Tongue (tissue), 2 donors: ENCODE data around the gene ROBO1. TPM values are rescaled to one million over a fixed set of nuclear protein-coding genes. Genes with fewer than 3 reads are reported as not detected.
"Not testable (repeated sequence)": the region's sequence is repeated elsewhere in the genome, so short reads cannot be mapped to it uniquely, and the experiment has no call there.

Experiments used
- DNase-seq: peaks from one replicate; pipeline ENCODE4 v3.0.0-alpha.2; 2015
- total RNA-seq: library from RNA; depleted of rRNA; stranded (reverse); fragments of >200 nt; gene quantifications from one replicate; pipeline ENCODE4 v1.2.3, GENCODE V29; 2014

Gene ROBO1
- total RNA-seq, 1 donor from 2014 or later: 79.3 TPM

DNA sequence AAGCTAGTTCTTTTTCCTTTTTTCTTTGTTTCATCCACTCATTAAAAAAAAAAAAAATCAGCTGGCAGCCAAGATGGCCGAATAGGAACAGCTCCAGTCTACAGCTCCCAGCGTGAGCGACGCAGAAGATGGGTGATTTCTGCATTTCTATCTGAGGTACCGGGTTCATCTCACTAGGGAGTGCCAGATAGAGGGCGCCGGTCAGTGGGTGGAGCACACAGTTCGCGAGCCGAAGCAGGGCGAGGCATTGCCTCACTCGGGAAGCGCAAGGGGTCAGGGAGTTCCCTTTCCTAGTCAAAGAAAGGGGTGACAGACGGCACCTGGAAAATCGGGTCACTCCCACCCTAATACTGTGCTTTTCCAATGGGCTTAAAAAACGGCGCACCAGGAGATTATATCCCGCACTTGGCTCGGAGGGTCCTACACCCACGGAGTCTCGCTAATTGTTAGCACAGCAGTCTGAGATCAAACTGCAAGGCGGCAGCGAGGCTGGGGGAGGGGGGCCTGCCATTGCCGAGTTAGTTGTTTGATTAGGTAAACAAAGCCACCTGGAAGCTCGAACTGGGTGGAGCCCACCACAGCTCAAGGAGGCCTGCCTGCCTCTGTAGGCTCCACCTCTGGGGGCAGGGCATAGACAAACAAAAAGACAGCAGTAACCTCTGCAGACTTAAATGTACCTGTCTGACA, 1092.5 kb downstream of the ROBO1 start:
- DNase-seq: not testable (repeated sequence)

DNA sequence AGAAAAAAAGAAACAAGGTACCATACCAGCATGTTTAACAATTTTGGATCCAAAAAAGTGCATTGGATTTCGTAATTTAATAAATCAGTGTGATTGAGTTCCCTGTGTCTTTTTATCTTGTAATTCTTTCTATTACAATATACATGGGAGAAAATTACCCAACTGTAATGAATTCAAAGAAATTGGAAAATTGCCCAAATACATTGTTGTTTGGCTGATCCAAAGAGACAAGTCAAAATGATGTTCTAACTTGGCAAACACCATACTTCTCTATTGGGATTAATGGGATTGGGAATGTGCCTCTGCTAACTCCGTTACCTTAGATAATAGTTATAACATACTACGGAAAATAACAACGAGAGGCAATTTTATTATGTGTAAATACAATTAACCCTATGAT, 1097.1 kb downstream of the ROBO1 start:
- no peak for DNase-seq

DNA sequence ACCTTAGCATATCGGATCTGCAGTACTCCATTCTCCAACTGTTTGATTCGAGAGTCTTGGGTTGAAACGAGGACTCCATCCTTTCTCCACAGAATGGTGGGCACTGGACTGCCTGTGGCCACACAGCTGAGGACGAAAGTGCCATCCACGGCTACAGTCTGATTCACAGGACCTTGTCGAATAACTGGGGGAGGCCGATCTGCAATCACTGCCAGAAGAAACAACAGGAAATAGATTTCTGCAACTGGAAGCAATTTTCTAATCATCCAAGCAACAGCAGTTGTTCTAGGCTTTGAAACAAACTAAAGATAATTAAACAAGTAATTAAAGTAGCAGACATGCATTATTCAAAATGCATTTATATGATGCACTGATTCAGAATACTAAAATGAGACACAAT, 1097.7 kb downstream of the ROBO1 start:
- no peak for DNase-seq

DNA sequence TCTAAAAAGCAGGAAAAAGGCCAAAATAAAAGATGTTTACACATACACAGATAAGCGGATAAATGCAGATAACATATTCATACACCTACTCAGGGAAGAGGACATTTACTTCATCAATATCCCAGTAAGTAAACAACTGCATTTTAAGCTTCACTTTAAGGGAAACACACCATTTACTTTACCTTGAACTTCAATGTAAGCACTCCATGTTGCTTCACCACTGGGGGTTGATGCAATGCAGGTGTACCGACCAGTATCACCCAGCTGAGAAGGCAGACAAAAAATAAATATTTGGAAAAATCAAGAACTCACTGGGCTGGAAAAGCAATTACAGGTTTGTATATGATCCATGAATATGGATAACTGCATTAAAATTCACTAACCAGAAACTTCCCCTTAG, 1099.5 kb downstream of the ROBO1 start:
- DNase-seq: no peak

DNA sequence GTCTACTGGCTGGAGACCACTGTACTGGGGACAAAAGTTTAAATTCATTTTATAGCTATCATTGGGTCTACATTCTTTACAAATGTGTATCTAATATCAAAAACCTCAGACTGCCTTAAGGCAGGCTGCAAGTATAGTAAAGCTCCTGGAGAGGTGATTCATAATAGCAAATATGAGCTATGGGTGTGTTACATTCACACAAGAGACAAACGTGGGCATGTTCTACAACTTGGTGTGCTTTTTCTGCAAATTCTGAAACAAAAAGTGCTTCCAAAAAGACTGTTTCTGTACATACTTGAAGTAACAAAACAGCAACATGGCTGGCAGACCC, 1101.4 kb downstream of the ROBO1 start:
- DNase-seq: no peak

DNA sequence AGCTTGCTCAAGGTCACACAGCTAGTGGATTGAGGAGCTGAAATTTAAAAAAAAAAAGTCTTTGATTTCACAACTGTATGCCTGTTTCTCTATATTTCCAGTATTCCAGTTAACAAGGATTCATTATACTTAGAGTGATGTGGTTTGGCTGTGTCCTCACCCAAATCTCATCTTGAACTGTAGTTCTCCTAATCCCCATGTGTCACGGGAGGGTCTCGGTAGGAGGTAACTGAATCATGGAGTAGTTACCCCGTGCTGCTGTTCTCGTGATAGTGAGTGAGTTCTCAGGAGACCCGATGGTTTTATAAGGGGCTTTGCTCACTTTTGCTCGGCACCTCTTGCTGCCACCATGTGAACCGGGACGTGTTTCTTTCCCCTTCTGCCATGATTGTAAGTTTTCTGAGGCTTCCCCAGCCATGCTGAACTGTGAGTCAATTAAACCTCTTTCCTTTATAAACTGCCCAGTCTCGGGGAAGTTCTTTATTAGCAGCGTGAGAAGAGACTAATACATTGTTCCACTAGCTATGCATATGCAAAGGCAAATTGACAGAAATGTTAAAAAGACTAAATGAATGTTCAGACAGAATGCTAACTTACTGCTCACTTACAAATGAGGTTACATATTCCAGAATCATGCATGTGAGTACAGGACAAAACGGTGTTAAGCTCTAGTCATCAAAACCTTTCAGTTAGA, 1101.9 kb downstream of the ROBO1 start:
- DNase-seq: no peak

DNA sequence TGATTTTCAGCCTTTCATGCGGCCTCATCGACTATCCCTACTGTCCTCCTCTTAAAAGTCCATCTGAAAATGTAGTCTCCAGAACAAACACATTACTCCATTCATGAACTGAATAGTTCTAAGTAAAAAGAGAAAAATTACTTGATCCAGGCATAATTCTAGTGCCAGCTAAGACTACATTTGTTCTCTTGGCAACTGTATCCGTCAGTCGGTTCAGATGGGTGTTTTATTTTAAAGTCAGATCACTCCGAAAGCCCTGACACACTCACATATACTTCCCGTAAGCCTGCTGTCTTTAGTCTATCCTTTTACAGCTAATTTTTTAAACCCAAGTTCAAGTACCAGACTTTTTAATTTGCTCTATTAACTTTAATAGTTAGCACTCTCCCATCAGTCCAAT, 1102.7 kb downstream of the ROBO1 start:
- no peak for DNase-seq

DNA sequence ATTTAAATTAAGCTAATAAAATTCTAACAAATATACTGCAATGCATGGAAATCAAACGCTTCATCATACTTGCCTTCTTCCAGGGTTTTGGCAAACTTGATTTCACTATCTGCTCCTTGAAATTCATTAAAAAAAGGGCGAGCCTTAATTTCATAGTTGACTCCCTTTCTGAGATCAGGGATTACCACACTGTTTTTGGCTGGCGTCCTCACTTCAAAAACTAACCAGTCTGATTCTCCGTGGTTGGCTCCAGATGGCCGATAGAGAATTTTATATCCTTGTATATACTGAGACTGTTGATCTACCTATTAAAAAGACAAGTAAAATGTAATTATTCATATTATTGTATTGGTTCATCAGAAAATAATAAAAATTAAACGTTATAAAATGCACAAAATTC, 1106.8 kb downstream of the ROBO1 start:
- peak; percentile 64 for DNase-seq

DNA sequence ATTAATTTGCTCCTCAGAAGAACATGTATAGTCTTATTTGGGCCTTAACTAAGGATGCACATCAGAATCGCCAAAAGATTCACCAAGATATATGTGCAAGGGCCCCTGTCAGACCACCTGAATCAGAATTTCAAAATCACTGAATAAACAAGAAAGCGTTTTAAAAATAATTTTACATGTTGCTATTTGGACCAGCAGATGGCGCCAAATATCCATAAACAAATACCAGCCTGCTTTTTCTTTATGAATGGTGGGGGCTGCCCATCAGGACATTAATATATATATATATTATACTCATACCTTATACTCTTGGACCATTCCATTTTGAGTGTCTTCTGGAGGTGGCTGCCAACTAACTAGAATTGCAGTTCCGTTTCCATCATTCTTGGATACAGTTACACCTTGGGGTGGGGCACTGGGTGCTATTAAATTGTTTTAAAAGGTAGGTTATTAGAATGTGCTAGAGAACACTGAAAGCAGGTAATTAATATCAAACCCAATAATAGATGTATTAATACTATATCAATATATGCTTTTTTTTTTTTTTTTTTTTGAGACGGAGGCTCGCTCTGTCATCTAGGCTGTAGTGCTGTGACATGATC, 1108.3 kb downstream of the ROBO1 start:
- DNase-seq: peak; percentile 78

DNA sequence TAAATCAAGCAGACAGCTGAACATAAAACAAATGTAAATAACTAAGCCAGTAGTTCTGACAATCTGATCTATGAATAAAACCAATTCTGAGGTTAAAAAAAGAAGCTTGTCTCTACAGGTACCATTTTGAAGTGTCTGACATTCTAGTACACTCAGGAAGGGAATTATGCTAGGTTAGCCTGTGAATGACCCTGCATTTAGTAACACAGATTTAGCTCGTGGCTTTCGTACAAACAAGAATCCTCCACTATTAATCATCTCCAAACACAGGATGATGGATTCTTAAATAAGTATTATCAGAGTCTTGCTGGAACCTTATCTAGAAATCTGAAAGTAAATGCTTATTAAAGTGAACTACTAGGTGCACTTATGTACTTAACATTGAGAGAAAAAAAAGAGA, 1120.1 kb downstream of the ROBO1 start:
- DNase-seq: no peak

DNA sequence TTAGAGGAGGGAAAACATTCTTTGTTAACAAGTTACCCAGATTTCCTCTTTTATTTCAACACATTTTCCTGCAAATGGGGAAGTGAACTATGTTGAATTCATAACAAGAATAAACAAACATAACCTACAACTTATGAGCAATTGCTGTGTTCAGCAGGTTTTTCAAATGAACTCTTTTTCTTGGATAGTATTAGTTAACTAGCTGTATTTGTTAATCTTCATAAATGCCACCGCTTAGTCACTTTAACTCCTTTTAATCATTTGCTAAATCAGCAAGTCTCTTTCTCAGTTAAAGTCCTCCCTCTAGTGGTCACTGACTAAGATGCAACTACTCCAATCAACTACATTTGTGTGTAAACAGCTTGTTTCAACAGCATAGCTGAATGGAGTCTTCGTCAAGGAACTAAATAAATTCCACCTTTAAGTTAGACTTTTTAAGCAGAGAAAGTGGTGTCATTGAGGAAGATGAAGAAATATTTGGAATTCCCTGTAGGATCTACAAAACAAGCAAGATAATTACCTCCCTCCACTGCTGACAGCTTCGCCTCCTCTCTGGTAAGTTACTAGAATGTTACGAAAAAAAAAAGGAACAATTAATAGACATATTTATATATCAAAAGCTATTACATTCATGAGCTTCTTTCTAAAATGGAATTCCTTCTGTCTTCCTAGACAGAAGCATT, 1122.0 kb downstream of the ROBO1 start:
- DNase-seq: peak; percentile 87

DNA sequence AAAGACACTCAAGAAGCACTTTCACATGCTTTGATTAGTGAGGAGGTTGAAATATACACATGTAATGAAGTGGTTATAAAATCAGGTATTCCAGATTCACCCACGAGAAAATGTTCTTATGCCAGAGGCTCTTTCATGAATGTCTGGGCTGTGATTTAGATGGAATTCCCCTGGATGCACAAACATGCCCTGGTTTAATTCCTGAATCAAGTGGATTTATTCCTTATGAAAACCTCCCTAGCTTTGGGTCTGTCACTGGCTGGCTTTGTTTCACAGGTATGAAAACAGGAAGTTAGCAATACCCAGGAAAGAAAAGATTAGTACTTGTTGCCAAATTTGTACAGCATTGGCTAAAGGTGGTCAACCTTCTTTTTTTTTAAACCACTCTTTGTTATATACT, 1123.0 kb downstream of the ROBO1 start:
- no peak for DNase-seq

DNA sequence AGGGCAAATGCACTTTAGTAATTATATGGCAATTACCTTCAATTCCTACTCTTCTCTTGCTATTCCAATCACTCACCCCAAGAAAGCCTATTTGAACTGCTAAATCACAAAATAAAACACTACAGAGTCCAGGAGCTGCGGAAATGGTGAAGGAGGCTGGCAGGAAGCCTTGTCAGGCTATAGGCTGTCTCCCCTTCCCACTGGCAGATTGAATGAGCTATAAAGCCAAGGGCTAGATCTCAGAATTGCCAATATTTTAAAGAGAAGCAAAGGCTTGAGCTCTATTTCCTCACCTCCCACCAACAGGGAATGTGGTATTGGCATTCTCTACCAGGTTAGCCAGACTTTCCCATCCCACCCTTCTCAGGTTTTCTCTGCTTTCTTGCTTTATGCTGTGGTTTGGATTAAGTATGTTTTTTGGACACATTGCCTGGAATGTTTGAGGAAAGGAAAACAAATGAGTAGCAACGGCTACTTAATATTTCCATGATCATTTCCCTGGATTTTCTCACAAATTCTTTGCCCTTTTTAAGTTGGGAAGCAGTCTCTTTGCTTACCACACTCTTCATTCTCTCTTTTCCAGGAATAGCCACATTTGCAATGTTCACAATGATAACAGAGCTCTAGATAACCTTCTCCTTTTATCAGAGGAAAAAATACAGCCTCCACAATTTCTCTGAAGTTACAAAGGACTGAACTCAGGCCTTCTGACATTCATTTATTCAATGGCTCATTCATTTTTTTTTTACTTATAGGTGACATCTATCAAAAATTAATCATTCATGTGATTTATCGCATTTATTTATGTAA, 1125.4 kb downstream of the ROBO1 start:
- DNase-seq: no peak

DNA sequence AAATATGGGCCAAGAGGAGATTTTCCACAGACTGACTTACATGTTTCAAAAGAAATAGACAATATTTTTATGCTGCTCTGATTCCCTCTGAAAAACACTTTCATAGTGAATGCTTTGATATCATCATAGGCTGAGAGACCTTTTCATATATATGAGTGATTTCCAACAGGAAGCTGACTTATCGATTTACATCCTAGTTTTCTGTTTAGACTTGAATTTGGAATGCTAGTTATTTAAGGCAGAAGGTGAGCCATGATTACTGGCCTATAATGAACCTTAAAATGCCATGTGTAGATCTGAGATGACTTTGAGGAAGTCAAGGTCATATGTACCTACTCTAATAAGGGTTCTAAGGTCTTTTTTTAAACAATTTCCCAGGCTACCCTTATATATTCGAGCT, 1126.1 kb downstream of the ROBO1 start:
- DNase-seq: no peak

DNA sequence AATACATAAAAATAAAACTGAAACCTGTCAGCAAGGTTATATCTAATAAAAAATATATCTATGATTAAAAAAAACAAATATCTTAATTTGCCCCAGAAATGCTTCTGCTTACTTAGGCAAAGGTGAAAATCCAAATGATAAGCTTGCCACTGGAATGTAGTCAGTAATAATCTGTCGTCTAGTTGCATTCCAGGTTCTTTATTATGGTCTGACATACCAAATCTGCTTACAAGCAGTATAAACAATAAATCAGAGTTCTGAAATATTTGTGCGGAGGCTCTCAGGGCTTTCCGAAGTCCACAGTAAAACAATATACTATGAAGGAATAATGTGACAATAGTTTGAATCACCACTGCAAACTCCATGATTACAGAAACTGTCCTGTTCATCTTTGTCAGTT, 1133.5 kb downstream of the ROBO1 start:
- no peak for DNase-seq

DNA sequence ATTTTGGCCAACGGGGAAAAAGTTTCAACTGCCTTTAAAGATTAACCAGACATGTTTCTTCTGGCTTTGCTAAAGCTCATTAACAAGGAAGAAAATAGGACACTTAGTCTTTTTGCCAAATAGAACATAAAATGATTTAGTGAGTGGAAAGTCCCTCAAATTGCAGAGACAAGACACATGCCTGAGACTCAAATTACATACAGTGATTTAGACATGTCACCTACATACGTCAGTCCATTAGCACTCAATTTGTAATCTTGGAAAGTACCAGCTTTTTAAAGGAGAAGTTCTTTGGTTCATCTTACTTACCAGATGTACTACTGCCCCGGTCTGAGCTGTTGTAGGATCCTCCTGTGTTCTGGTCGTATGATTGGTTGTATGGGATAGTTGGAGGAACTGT, 1134.2 kb downstream of the ROBO1 start:
- no peak for DNase-seq

DNA sequence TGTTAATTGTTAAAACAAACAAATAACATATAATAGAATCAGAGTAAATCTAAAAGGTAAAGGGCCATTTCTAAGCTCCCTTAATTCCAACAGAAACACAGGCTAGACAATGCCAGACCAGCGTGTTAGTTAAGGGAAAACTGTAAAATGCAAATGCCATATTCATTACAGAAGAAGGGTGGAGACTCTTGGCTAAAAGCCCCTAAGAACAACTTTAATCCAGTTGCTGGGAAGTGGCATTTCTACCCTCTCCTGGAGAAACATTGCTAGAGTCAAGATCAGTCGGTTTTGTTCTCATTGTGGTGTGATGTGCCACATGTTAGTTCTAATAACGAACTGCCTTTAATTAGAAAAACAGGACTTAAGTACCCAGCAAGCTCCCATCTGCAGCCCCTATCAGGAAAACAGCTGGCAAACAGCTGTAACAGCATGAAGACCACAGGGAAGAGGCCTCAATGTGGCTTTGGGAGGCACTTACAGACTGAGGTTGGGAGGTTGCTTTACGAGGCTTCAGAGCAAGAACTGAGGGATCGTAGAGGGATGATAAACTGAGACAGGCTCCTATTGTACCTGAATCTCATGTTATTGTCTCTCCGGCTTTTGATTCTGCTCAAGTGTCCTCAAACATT, 1134.8 kb downstream of the ROBO1 start:
- DNase-seq: peak; percentile 34

DNA sequence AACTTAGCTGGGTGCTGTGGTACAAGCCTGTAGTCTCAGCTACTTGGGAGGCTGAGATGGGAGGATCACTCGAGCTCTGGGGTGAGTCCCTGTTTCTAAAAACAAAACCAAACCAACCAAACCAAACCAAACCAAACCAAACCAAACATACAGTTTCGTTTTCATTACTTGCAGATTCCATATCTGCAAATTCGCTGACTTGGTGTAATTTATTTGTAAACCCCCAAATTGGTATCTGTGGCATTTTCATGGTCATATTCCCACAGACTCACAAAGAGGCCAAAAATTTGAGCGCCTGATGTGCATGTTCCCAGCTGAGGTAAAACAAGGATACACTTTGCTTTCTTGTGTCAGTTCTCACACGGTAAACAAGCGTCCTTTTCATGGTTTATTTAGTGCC, 1138.3 kb downstream of the ROBO1 start:
- no peak for DNase-seq

DNA sequence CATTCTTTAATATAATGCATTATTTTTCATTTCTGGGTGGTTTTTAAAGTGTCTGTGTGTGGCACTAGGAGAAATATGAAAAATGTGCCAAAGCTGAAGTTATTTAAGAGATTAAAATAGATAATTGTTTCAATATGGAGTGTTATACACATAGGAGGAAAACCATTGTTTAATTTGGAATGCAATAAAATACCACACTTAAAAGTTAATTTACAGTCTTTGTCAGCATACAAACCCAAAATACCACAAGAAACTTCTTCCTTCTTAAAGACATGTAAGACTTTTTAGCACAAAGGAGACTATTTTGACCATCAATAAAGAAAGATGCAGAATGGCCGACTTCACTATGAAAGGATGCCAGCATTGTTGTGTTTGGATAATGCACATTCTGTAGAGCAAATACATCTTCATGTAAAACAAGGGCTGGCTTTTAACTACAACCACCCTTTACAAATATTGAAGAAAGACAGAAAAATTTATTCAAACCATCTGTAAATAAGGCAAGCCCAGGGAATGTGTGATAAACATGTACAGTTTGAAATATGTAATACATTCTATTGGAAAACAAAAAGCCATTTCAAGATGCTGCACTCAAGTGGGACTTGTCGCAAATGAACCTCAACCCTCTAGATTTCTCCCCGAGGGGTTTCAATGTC, 1146.6 kb downstream of the ROBO1 start:
- DNase-seq: no peak

DNA sequence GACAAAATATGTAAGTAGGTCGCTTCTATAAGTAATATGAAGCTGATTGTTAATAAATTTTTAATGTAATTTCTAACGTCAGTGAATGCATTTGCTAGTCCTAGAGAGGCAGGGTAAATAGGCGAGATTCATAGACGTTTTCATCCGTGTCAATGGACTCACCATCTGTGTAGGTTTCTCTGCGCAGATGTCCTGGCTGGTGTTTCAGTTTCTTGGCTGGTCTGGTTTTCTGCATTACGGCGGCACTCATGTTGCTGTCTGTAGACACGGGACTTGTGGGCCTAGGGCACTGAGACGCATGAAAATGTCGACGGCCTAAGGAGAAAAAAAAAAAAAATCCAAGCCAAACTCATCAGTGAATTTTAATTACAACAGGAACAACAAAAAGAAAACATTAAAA, 1153.3 kb downstream of the ROBO1 start:
- DNase-seq: no peak

DNA sequence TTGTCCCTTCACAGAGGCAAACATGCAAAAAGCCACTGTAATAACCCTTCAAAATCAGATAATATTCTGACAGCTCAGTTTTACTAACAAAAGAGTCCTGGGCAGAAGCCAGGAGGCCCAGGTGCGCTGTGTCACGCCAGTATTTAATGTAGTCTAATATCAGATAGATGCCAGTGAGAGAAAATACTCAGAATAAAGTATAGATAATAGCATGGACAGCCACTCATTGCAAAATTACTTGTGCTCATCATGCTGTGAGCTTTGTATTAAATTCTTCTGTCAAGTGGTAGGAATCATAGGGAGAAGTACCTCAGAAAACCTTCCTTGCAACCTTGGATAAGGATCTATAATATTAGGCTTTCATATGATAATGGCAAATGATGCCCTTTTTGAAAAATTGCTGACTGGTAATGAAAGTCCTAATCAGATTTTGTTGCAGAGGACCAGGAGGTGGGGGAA, 1154.3 kb downstream of the ROBO1 start:
- no peak for DNase-seq
